NCI-H2081 (cell line): ENCODE measurements around the gene ENTPD8.
"Not testable (repeated sequence)": the region's sequence is repeated elsewhere in the genome, so short reads cannot be mapped to it uniquely, and the experiment has no call there.

Experiments
- DNase-seq, 2 experiments: peaks; one replicate each; lab custom pipeline; 2025; lab: John Stamatoyannopoulos, UW

ENTPD8 gene

GRCh38 chr9:137458194-137459151 lies 17.3 kb upstream of the ENTPD8 start:
- peak; percentile 65 to 81 for DNase-seq

DNA sequence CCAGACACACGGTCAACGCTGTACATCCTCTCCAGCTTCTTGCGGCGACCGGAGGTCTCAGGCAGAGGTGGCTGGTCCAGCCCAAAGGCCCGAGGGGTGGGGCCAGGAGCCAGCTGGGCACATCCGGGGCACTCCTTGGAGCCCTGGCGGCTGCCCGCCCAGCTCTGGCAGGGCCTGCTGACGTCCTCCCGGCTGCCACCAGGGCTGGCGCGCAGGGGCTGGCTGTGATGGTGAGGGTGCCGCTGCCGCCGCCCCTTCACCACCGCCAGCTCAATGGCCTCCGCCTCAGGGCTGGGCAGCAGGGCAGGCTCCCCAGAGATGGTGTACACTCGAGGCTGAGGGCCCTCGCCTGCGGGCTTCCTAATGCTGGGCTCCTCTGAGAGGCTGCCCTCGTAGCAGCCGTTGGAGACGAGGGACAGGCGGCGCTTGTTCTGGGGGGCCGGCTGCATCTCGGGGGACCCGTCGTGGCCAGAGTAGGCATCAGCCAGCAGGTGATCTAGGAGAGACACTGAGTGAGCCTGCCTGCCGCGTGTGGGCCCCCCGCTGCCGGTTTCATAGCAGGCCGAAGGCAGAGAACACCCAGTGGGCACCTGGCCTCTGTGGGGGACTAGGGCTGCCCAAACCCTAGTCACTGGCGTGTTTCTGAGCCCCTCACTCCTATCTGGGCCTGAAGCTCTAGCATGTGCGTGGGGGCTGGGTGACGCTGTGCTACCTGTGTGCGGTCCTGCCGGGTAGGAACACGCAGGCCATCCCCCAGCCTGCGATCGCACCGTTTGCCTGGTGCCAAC lies 16.4 kb upstream of the ENTPD8 start:
- DNase-seq, result peak in 1 of 2 experiments; percentile 26

GRCh38 chr9:137456864-137457405 lies 15.8 kb upstream of the ENTPD8 start:
- DNase-seq, result no peak

- DNase-seq, result no peak
Measured at GRCh38 chr9:137456061-137456863, 15.1 kb upstream of the ENTPD8 start.

DNA sequence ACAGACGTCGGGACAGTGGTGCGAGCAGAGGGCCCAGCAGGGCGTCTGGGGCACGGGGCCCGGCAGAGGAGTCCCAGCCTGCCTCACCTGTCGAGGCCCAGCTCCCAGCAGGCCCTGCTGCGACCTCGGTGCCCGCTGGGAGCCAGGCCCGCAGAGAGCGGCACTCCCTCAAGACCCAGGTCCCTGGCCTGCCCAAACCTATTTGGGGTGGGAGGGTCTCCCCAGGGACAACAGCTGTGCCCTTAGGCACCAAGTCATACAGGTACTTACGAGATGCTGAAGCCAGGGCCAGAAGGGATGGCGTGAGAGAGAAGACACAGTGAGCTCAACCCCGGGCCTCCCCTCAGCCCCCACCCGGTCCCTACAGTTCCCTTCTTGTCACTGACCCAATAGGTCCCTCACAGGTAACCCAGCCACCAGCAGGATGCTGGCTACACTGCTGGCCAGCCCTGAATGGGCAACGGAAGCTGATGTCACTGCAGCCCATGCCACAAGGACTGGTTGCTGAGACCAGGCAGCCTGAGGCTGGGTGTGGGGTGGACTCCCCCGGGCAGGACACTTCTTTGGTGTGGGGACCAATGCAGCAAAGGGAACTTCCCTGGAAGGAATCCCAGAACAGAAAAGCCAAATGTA lies 14.3 kb upstream of the ENTPD8 start:
- no peak for DNase-seq

GRCh38 chr9:137454597-137455358 lies 13.6 kb upstream of the ENTPD8 start:
- DNase-seq, result no peak

GRCh38 chr9:137454145-137454596 lies 13.0 kb upstream of the ENTPD8 start:
- no peak for DNase-seq

DNA sequence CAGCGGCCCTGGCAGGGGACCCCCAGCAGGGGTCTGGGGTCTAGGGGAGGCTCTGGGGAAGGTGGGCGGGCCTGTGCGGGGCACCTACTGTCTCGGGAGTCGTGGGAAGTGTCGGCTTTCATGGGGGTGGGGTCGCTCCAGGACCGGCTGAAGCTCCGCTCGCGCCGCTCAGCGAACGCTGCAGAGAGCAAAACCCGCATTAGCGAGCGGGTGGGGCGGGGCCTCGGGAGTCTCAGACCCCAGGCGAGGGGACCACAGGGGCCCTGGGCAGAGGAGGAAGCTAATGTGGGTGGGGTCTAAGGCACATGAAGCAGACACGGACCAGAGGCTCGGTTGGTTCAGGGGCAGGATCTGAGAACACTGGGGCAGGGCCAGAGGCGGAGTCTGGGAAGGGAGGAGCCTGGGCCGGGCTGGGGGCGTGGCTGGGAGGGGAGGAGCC lies 12.5 kb upstream of the ENTPD8 start:
- DNase-seq, result no peak

GRCh38 chr9:137452761-137453642 lies 11.8 kb upstream of the ENTPD8 start:
- no peak for DNase-seq

GRCh38 chr9:137452006-137452760 lies 11.0 kb upstream of the ENTPD8 start:
- DNase-seq, result no peak

- DNase-seq, result not testable (repeated sequence)
Measured at GRCh38 chr9:137451264-137452005, 10.3 kb upstream of the ENTPD8 start.

GRCh38 chr9:137450539-137451222 lies 9.5 kb upstream of the ENTPD8 start:
- not testable (repeated sequence) for DNase-seq

DNA sequence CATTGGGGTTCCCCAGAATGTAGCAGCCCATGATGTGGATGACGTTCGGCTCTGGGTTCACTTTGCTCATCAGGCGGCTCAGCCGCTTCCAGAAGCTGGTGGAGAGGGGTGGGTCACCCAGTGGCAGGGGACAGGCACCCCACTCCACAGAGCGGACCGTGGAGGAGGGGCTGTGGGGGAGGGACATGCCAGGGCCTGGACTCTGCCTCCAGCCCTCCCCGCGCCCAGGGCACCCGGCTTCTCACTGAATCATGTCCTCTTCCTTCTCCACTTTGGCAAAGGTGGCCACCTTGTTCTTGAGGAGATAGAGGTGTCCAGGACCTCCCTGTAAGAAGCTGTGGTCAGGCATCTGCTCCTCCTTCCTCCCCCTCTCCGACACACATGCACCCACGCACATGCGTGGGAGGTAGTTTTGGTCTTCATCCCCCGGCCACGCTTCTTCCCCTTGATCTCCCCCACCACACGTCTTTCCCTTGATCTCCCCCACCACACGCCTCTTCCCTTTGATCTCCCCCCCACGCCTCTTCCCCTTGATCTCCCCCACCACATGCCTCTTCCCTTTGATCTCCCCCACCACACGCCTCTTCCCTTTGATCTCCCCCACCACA lies 8.9 kb upstream of the ENTPD8 start:
- no peak for DNase-seq

DNA sequence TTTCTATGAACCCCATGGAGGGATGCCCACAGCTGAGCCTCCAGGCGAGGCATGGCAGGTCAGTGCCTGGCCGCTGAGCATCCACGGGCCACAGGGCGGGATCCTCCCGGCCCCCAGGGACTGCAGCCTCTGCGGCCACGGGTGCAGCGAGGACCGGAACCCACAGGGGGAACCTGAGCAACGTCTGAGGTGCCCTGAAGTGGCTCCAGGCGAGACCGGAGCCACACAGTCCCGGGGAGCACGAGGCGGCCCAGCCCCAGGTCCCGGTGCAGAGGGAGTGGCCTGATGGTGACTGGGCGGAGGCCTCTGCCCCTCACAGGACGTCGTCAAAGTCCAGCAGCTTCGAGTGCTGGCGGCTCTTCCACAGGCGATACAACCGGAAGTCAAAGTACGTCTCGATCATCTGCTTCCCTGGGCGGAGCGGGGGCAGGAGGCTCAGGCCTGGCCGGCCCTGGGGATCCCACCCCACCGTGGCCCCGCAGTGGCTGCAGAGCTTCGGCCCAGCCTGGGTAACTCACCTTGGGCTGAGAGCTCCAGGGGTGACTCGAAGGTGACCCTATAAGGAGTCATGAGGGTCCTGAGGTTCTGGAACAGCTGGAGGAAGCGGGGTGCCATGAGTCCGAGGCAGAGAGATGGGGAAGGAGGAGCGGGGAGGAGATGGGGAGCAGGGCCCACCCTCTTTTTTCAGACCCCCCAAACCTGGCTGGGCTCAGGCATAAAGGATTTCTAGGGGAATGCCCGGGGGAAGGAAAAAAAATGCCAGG lies 8.1 kb upstream of the ENTPD8 start:
- DNase-seq, result no peak

- DNase-seq, result no peak
Measured at GRCh38 chr9:137448602-137448962, 7.4 kb upstream of the ENTPD8 start.
